Gastroesophageal sphincter (tissue), 4 donors: ENCODE data around the gene XXYLT1. TPM values are rescaled to one million over a fixed set of nuclear protein-coding genes. Genes with fewer than 3 reads are reported as not detected.

Experiments used
- ATAC-seq: fragments of 150-250 bp; one replicate; pipeline ENCODE4 v1.9.1; 2016; ENCODE audit warnings: mild to moderate bottlenecking, moderate library complexity
- H3K27ac ChIP-seq, 4 donors: fragments of 200-600 bp; sonication (generic) in 3 of 4; 1 replicate in 3 of 4; 2 replicates in 1 of 4; pipeline ENCODE4 v1.5.1; 2016 to 2019
- H3K27me3 ChIP-seq: fragments of 200-600 bp; sonication (generic); one replicate; pipeline ENCODE4 v1.5.1; 2019
- H3K36me3 ChIP-seq, 2 donors: fragments of 200-600 bp; sonication (generic); one replicate each; pipeline ENCODE4 v1.5.1; 2019; ENCODE audit warnings: control low read depth in 1 of 2
- H3K4me1 ChIP-seq, 3 donors: fragments of 200-600 bp; sonication (generic); 1 replicate in 2 of 3; 2 replicates in 1 of 3; pipeline ENCODE4 v1.5.1; 2016 to 2019; ENCODE audit warnings: control low read depth in 2 of 3
- H3K4me3 ChIP-seq, 2 donors: fragments of 200-600 bp; sonication (generic); one replicate each; pipeline ENCODE4 v1.5.1; 2019; ENCODE audit warnings: mild to moderate bottlenecking in 1 of 2, moderate library complexity in 1 of 2
- H3K9me3 ChIP-seq, 3 donors: fragments of 200-600 bp; sonication (generic); one replicate each; pipeline ENCODE4 v1.5.1; 2017 to 2019; ENCODE audit warnings: control low read depth in 2 of 3
- CTCF ChIP-seq, 4 experiments: fragments of 200-600 bp in 2 of 4; fragments of 450-650 bp in 2 of 4; sonication (generic) in 1 of 4; IDR thresholded peaks; one replicate each; pipeline ENCODE4 v1.5.1; 2017 to 2019; ENCODE audit warnings: antibody characterized with exemption in 4 of 4, mild to moderate bottlenecking in 2 of 4, moderate library complexity in 2 of 4
- EP300 ChIP-seq: sonication (generic); formaldehyde crosslinking; IDR thresholded peaks from one replicate; pipeline ENCODE4 v1.6.1; 2017; ENCODE audit warnings: antibody characterized with exemption, mild to moderate bottlenecking
- POLR2A ChIP-seq, 2 donors: fragments of 450-650 bp; IDR thresholded peaks; one replicate each; pipeline ENCODE4 v1.6.1; 2017; ENCODE audit warnings: antibody characterized with exemption in 2 of 2, mild to moderate bottlenecking in 2 of 2, moderate library complexity in 1 of 2
- POLR2AphosphoS5 ChIP-seq: sonication (generic); formaldehyde crosslinking; IDR thresholded peaks from one replicate; pipeline ENCODE4 v1.6.1; 2017; ENCODE audit warnings: antibody characterized with exemption
- WGBS, 2 donors: methylation state at CpG; one replicate each; pipeline ENCODE4 v1.1.5; 2018; ENCODE audit warnings: low coverage in 1 of 2; 5-methylcytosine and 5-hydroxymethylcytosine counted together
- total RNA-seq, 4 donors: library from RNA; depleted of rRNA; stranded (reverse); fragments of >200 nt; gene quantifications; one replicate each; pipeline ENCODE4 v1.1.0, GENCODE V29; 2016

The XXYLT1 gene
- total RNA-seq, 4 donors from 2014 or later, result 10.1 to 14.0 (median 12.5) TPM

- H3K36me3 ChIP-seq, result no peaks in the 10 kb centered on the region
- H3K27ac ChIP-seq, result peak overlapping the region in 2 of 4 donors; percentile 38 to 48
- no peak overlapping the region for H3K4me3 ChIP-seq
- no peak for TF ChIP-seq EP300
- TF ChIP-seq POLR2AphosphoS5, result peak; percentile 62
- H3K4me1 ChIP-seq, result peaks cover 2 to 90% (median 26%) of the 10 kb centered on the region in 3 donors
- ATAC-seq, result peak; percentile 50
- H3K9me3 ChIP-seq, result no peaks in the 10 kb centered on the region
- no peaks in the 10 kb centered on the region for H3K27me3 ChIP-seq
- 29% methylated on average over 5 of the region's 5 CpGs; no CpG with 5 or more reads in 1 of the 2 donors for WGBS, 2 donors
These were observed 88.5 kb downstream of the XXYLT1 start for GRCh38 chr3:195182470-195182795.

- peak overlapping the region in 2 of 4 donors; percentile 8 to 48 for H3K27ac ChIP-seq
- no peak for ATAC-seq
- TF ChIP-seq POLR2AphosphoS5 (no peak), EP300 (no peak)
- no peaks in the 10 kb centered on the region for H3K27me3 ChIP-seq
- H3K36me3 ChIP-seq, result no peaks in the 10 kb centered on the region
- 46 to 60% methylated on average over 4 to 7 of the region's 7 CpGs for WGBS, 2 donors
- H3K4me3 ChIP-seq, result no peak overlapping the region
- H3K4me1 ChIP-seq, result peaks cover 0 to 85% (median 22%) of the 10 kb centered on the region in 3 donors
- H3K9me3 ChIP-seq, result no peaks in the 10 kb centered on the region
These were observed 89.1 kb downstream of the XXYLT1 start for GRCh38 chr3:195181741-195182469.

- TF ChIP-seq CTCF (IDR thresholded peaks at IDR 0.05), result no peak
- TF ChIP-seq POLR2AphosphoS5, result no peak
- TF ChIP-seq EP300, result no peak
- TF ChIP-seq POLR2A (IDR thresholded peaks at IDR 0.05), result no peak
- H3K27me3 ChIP-seq, result no peaks in the 10 kb centered on the region
- H3K4me3 ChIP-seq, result no peak overlapping the region
- H3K4me1 ChIP-seq, result peaks cover 0 to 78% (median 22%) of the 10 kb centered on the region in 3 donors
- 92 to 95% methylated on average over 9 of the region's 9 CpGs for WGBS, 2 donors
- no peak overlapping the region for H3K27ac ChIP-seq
- H3K36me3 ChIP-seq, result no peaks in the 10 kb centered on the region
- ATAC-seq, result no peak
- no peaks in the 10 kb centered on the region for H3K9me3 ChIP-seq
These were observed 89.9 kb downstream of the XXYLT1 start for GRCh38 chr3:195181113-195181498.

- WGBS, 2 donors, result 89 to 100% methylated on average over 3 of the region's 17 CpGs
These were observed 90.4 kb downstream of the XXYLT1 start for GRCh38 chr3:195180490-195181112.

GRCh38 chr3:195179776-195180489 lies 91.0 kb downstream of the XXYLT1 start:
- H3K27ac ChIP-seq, result peak overlapping the region in 2 of 4 donors; percentile 43 to 49
- no peaks in the 10 kb centered on the region for H3K27me3 ChIP-seq
- H3K9me3 ChIP-seq, result no peaks in the 10 kb centered on the region
- peaks cover 0 to 4% of the 10 kb centered on the region in 2 donors for H3K36me3 ChIP-seq
- H3K4me1 ChIP-seq, result peaks cover 0 to 68% (median 22%) of the 10 kb centered on the region in 3 donors
- WGBS, 2 donors, result 59 to 82% methylated on average over 6 to 16 of the region's 24 CpGs
- no peak overlapping the region for H3K4me3 ChIP-seq
- ATAC-seq, result peak; percentile 10
- TF ChIP-seq POLR2AphosphoS5 (no peak), EP300 (no peak)

More at GRCh38 chr3:195180490-195181112, 90.4 kb downstream of the XXYLT1 start:
- no peak for ATAC-seq
- Histone ChIP-seq H3K27me3 (no peaks in the 10 kb centered on the region), H3K4me3 (no peak overlapping the region), H3K36me3 (no peaks in the 10 kb centered on the region), H3K9me3 (no peaks in the 10 kb centered on the region), H3K4me1 (peaks cover 0 to 73% (median 22%) of the 10 kb centered on the region in 3 donors), H3K27ac (peak overlapping the region in 2 of 4 donors; percentile 43 to 49)
- TF ChIP-seq POLR2A (IDR thresholded peaks at IDR 0.05) (no peak), POLR2AphosphoS5 (no peak), CTCF (IDR thresholded peaks at IDR 0.05) (no peak), EP300 (no peak)

GRCh38 chr3:195178124-195178910 lies 92.6 kb downstream of the XXYLT1 start:
- Histone ChIP-seq H3K27me3 (no peaks in the 10 kb centered on the region), H3K9me3 (no peaks in the 10 kb centered on the region), H3K27ac (peak overlapping the region in 1 of 4 donors; percentile 34), H3K36me3 (peaks cover 0 to 4% of the 10 kb centered on the region in 2 donors), H3K4me1 (peaks cover 0 to 51% (median 19%) of the 10 kb centered on the region in 3 donors), H3K4me3 (no peak overlapping the region)
- 63 to 72% methylated on average over 4 to 9 of the region's 17 CpGs for WGBS, 2 donors
- TF ChIP-seq CTCF (IDR thresholded peaks at IDR 0.05) (no peak), POLR2AphosphoS5 (no peak), EP300 (no peak), POLR2A (IDR thresholded peaks at IDR 0.05) (no peak)
- no peak for ATAC-seq
